Fibroblast of the aortic adventitia (primary cell): ENCODE data around the gene CCN2. TPM values are rescaled to one million over a fixed set of nuclear protein-coding genes. Genes with fewer than 3 reads are reported as not detected.

ENCODE experiments used
- DNase-seq: peaks from one replicate; pipeline ENCODE4 v3.0.0-alpha.2; 2010; ENCODE audit warnings: low read depth
- H3K4me3 ChIP-seq: 2 replicates; pipeline ENCODE4 v1.5.1; 2011; ENCODE audit warnings: low read depth, mild to moderate bottlenecking, control low read depth, low read length, moderate library complexity
- CTCF ChIP-seq: IDR thresholded peaks from 2 replicates; pipeline ENCODE4 v1.5.1; 2011; ENCODE audit warnings: mild to moderate bottlenecking, low read length, control low read depth, inconsistent platforms; ENCODE audit not compliant: insufficient read depth
- total RNA-seq: library from RNA; depleted of rRNA; stranded (reverse); fragments of >200 nt; gene quantifications from 2 replicates; pipeline ENCODE4 v1.2.3, GENCODE V29; 2012; ENCODE audit warnings: low replicate concordance

CCN2 gene
- total RNA-seq, 1 donor = 118 TPM

GRCh38 chr6:131967948-131968347 is 16.8 kb upstream of the CCN2 start:
- no peak overlapping the region for H3K4me3 ChIP-seq
- no peak for TF ChIP-seq CTCF
- no peak for DNase-seq

- TF ChIP-seq CTCF = no peak
- H3K4me3 ChIP-seq = no peak overlapping the region
- DNase-seq = no peak
Observed at GRCh38 chr6:131966443-131966842, 15.3 kb upstream of the CCN2 start.

GRCh38 chr6:131963063-131963462 is 11.9 kb upstream of the CCN2 start:
- TF ChIP-seq CTCF = no peak
- no peak overlapping the region for H3K4me3 ChIP-seq
- no peak for DNase-seq

GRCh38 chr6:131960371-131961133 is 9.4 kb upstream of the CCN2 start:
- H3K4me3 ChIP-seq = no peak overlapping the region
- DNase-seq = peak; percentile 62
- TF ChIP-seq CTCF = peak; percentile 39

- H3K4me3 ChIP-seq = no peak overlapping the region
- no peak for DNase-seq
- no peak for TF ChIP-seq CTCF
Observed at GRCh38 chr6:131958542-131959470, 7.6 kb upstream of the CCN2 start.

- no peak overlapping the region for H3K4me3 ChIP-seq
- no peak for TF ChIP-seq CTCF
- DNase-seq = no peak
Observed at GRCh38 chr6:131958095-131958494, 6.9 kb upstream of the CCN2 start.
